Measurements from ENCODE around the gene SLC4A1AP.

Gene SLC4A1AP

GRCh38 chr2:27721335-27721734 lies 57.6 kb downstream of the SLC4A1AP start:
- TF ChIP-seq REST (IDR thresholded peaks at IDR 0.05; ENCODE audit: insufficient replicate concordance, low read depth) = no peak
- TF ChIP-seq GABPA (IDR thresholded peaks at IDR 0.05; ENCODE audit: low read depth) = no peak
- TF ChIP-seq SPI1 (IDR thresholded peaks at IDR 0.05; ENCODE audit: borderline replicate concordance, low read depth) = no peak
- TF ChIP-seq POLR2AphosphoS5 (IDR thresholded peaks at IDR 0.05; ENCODE audit: low read depth) = no peak
- TF ChIP-seq CTCF (IDR thresholded peaks at IDR 0.05; ENCODE audit: insufficient read depth, low read length) = no peak
- H3K27me3 ChIP-seq (ENCODE audit: insufficient read depth, poor library complexity, severe bottlenecking) = peaks cover 3% of the 10 kb centered on the region
- no peak for DNase-seq (ENCODE audit: low read depth in 1 of 2, low spot score in 1 of 2)
- no peak overlapping the region for H3K4me3 ChIP-seq (replicated peaks; ENCODE audit: insufficient read depth, low read length)
- no peak overlapping the region for H3K27ac ChIP-seq (replicated peaks)

GRCh38 chr2:27721884-27722485 lies 58.3 kb downstream of the SLC4A1AP start:
- no peak overlapping the region for H3K27ac ChIP-seq (replicated peaks)
- H3K4me3 ChIP-seq (replicated peaks; ENCODE audit: insufficient read depth, low read length) = no peak overlapping the region
- TF ChIP-seq CTCF (IDR thresholded peaks at IDR 0.05; ENCODE audit: insufficient read depth, low read length) (no peak), SPI1 (IDR thresholded peaks at IDR 0.05; ENCODE audit: borderline replicate concordance, low read depth) (no peak), POLR2AphosphoS5 (IDR thresholded peaks at IDR 0.05; ENCODE audit: low read depth) (no peak), REST (IDR thresholded peaks at IDR 0.05; ENCODE audit: insufficient replicate concordance, low read depth) (no peak), GABPA (IDR thresholded peaks at IDR 0.05; ENCODE audit: low read depth) (no peak)
- H3K27me3 ChIP-seq (ENCODE audit: insufficient read depth, poor library complexity, severe bottlenecking) = no peaks in the 10 kb centered on the region
- DNase-seq (ENCODE audit: low read depth in 1 of 2, low spot score in 1 of 2) = no peak

GRCh38 chr2:27723372-27724144 lies 59.9 kb downstream of the SLC4A1AP start:
- Histone ChIP-seq H3K27me3 (ENCODE audit: insufficient read depth, poor library complexity, severe bottlenecking) (no peaks in the 10 kb centered on the region), H3K4me3 (replicated peaks; ENCODE audit: insufficient read depth, low read length) (no peak overlapping the region), H3K27ac (replicated peaks) (no peak overlapping the region)
- peak; percentile 36 to 67 for DNase-seq (ENCODE audit: low read depth in 1 of 2, low spot score in 1 of 2)
- TF ChIP-seq POLR2AphosphoS5 (IDR thresholded peaks at IDR 0.05; ENCODE audit: low read depth) (no peak), GABPA (IDR thresholded peaks at IDR 0.05; ENCODE audit: low read depth) (no peak), REST (IDR thresholded peaks at IDR 0.05; ENCODE audit: insufficient replicate concordance, low read depth) (no peak), CTCF (IDR thresholded peaks at IDR 0.05; ENCODE audit: insufficient read depth, low read length) (peak; percentile 50)
